ENCODE data around the gene DNAAF2.

Gene DNAAF2

GRCh38 chr14:49582113-49582977 is 52.7 kb downstream of the DNAAF2 start:
- no peak for DNase-seq

DNA sequence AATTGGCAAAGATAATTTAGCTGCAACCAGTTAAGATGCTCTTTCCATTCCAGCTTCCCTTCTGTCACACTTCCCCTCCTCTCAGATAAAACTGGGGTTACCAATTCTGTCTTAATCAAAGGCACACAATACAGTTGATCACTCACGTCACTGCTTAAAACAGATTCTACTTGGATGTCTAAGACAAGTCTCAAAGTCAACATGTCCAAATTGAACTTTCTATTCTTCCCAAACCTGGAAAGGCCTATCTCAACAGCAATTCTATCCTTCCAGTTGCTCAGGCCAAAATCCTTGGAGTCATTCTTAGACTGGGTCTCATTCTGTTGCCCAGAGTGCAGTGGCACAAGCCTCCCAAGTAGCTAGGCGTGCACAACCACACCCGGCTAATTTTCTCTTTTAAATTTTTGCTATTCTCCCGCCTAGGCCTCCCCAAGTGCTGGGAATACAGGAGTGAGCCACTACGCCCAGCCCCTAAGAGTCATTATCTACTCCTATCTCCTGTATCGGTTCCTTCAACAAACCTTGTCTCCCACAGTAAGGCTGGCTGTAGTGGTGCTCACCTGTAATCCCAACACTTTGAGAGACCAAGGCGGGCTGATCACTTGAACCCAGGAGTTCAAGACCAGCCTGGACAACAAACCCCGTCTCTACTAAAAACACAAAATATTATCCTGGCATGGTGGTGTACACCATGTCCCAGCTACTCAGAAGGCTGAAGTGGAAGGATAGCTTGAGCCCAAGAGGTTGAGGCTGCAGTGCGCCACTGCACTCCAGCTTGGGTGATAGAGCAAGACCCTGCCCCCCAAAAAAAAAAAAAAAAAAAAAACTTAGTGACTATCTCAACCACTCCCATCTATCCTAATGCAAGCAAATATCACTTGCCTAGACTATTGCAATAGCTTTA is 53.6 kb downstream of the DNAAF2 start:
- no peak for DNase-seq

GRCh38 chr14:49579841-49580240 is 55.2 kb downstream of the DNAAF2 start:
- DNase-seq = no peak

GRCh38 chr14:49578141-49578540 is 56.9 kb downstream of the DNAAF2 start:
- no peak for DNase-seq

All from NCI-H1436 (cell line).